HepG2 (cell line): ENCODE results near the gene MRPL43. TPM values are rescaled to one million over a fixed set of nuclear protein-coding genes. Genes with fewer than 3 reads are reported as not detected.

Source experiments
- ATF7-NPFF ChIP-seq: sonication (generic); formaldehyde crosslinking; IDR thresholded peaks from 2 replicates; pipeline ENCODE4 v1.8.1; 2023; ENCODE audit warnings: mild to moderate bottlenecking, low read depth, missing genetic modification reagents, moderate library complexity
- CSRNP1 ChIP-seq: sonication (generic); formaldehyde crosslinking; IDR thresholded peaks from 2 replicates; pipeline ENCODE4 v1.8.1; 2023; ENCODE audit warnings: mild to moderate bottlenecking, missing genetic modification reagents
- ELF4 ChIP-seq: sonication (generic); formaldehyde crosslinking; IDR thresholded peaks from 2 replicates; pipeline ENCODE4 v1.5.0; 2020; ENCODE audit warnings: missing genetic modification reagents, mild to moderate bottlenecking, moderate library complexity, borderline replicate concordance
- GABPA ChIP-seq, 2 experiments: IDR thresholded peaks; 2 replicates each; pipeline ENCODE4 v1.6.1; 2011 to 2016; ENCODE audit warnings: low read depth in 2 of 2, low read length in 1 of 2, missing biosample characterization in 1 of 2, missing genetic modification characterization in 1 of 2
- RBFOX2 ChIP-seq: fragments of 200-400 bp; formaldehyde crosslinking; IDR thresholded peaks from 2 replicates; pipeline ENCODE4 v1.6.1; 2017; ENCODE audit warnings: low read depth, mild to moderate bottlenecking, low read length
- REL ChIP-seq: sonication (generic); formaldehyde crosslinking; conservative IDR thresholded peaks from 2 replicates; pipeline ENCODE4 v1.8.0; 2022; ENCODE audit warnings: mild to moderate bottlenecking, missing genetic modification reagents, moderate library complexity
- TFDP2 ChIP-seq: sonication (generic); formaldehyde crosslinking; IDR thresholded peaks from 2 replicates; pipeline ENCODE4 v1.4.0; 2020; ENCODE audit warnings: missing genetic modification reagents
- TGIF2 ChIP-seq: IDR thresholded peaks from 2 replicates; pipeline ENCODE4 v1.6.1; 2016; ENCODE audit warnings: control low read depth, missing compliant biosample characterization
- ZBED4 ChIP-seq: sonication (generic); formaldehyde crosslinking; IDR thresholded peaks from 2 replicates; pipeline ENCODE4 v1.4.0; 2020; ENCODE audit warnings: missing genetic modification reagents, borderline replicate concordance
- ZHX2 ChIP-seq, 2 experiments: sonication (generic) in 1 of 2; formaldehyde crosslinking in 1 of 2; IDR thresholded peaks; 2 replicates each; pipeline versions ENCODE4 v1.6.1 to v1.9.0; 2014 to 2022; ENCODE audit warnings: antibody characterized with exemption in 1 of 2, borderline replicate concordance in 1 of 2, inconsistent platforms in 1 of 2, low read depth in 1 of 2, missing genetic modification reagents in 1 of 2
- ZMYM4 ChIP-seq: sonication (generic); formaldehyde crosslinking; IDR thresholded peaks from 2 replicates; pipeline ENCODE4 v1.8.1; 2023; ENCODE audit warnings: mild to moderate bottlenecking, missing genetic modification reagents
- polyA plus RNA-seq, 8 experiments: library from polyadenylated mRNA; depleted of rRNA in 3 of 8; stranded (reverse) in 7 of 8; unstranded in 1 of 8; fragments of >200 nt; fragmentation: Illumina TruSeq in 4 of 8; extraction: Trizol in 4 of 8; gene quantifications; 2 replicates each; pipeline versions ENCODE4 v1.2.1 to v1.2.3, GENCODE V29; 2011 to 2016; ENCODE audit warnings: low read depth in 4 of 8, missing spikeins in 1 of 8, mixed read lengths in 1 of 8; ENCODE audit not compliant: insufficient read depth in 1 of 8
- total RNA-seq, 5 experiments: library from RNA; depleted of rRNA; stranded (reverse); fragments of >200 nt; fragmentation: Illumina TruSeq; extraction: Trizol; gene quantifications; 2 replicates each; pipeline ENCODE4 v1.2.3, GENCODE V29; 2016; ENCODE audit warnings: low read depth in 1 of 5

MRPL43 gene
- total and polyA plus RNA-seq, 2 of the 13 experiments (the other 11 are each of a cell fraction or from before 2014, with no cell fraction given), result 71.0 to 73.7 TPM

GRCh38 chr10:101000127-101000914 lies 13.0 kb upstream of the MRPL43 start (continued):
- TF ChIP-seq ZBED4 (CRISPR knock-in tag), result 0 out of 2 replicates have a peak, but pooled peaks have one; percentile 21
- TF ChIP-seq TGIF2 (CRISPR knock-in tag), result no peak
- TF ChIP-seq ELF4, result no peak
- no peak for TF ChIP-seq ZHX2 (IDR thresholded peaks at IDR 0.05; ENCODE audit: low read depth)
- TF ChIP-seq ZHX2 (CRISPR knock-in tag; IDR thresholded peaks at IDR 0.05; ENCODE audit: borderline replicate concordance), result 0 out of 2 replicates have a peak, but pooled peaks have one; percentile 9
- no peak for TF ChIP-seq ZMYM4 (CRISPR knock-in tag)
- 0 out of 2 replicates have a peak, but pooled peaks have one; percentile 11 for TF ChIP-seq TFDP2 (CRISPR knock-in tag)
- TF ChIP-seq GABPA (IDR thresholded peaks at IDR 0.05; ENCODE audit: low read depth, low read length), result no peak
- no peak for TF ChIP-seq GABPA (CRISPR knock-in tag; IDR thresholded peaks at IDR 0.05; ENCODE audit: low read depth)
- TF ChIP-seq CSRNP1, result 0 out of 2 replicates have a peak, but pooled peaks have one; percentile 17
- 0 out of 2 replicates have a peak, but pooled peaks have one; percentile 4 for TF ChIP-seq RBFOX2
- TF ChIP-seq ATF7-NPFF, result peak; percentile 32; the same call in 1 of the 2 replicates
- 0 out of 2 replicates have a peak, but pooled peaks have one; percentile 55 for TF ChIP-seq REL
